Effector CD8-positive, alpha-beta T cell (primary cell): ENCODE results near the gene KCTD15.

ENCODE experiments used
- DNase-seq: peaks from one replicate; lab custom pipeline; 2025; lab: John Stamatoyannopoulos, UW

KCTD15 gene

DNA sequence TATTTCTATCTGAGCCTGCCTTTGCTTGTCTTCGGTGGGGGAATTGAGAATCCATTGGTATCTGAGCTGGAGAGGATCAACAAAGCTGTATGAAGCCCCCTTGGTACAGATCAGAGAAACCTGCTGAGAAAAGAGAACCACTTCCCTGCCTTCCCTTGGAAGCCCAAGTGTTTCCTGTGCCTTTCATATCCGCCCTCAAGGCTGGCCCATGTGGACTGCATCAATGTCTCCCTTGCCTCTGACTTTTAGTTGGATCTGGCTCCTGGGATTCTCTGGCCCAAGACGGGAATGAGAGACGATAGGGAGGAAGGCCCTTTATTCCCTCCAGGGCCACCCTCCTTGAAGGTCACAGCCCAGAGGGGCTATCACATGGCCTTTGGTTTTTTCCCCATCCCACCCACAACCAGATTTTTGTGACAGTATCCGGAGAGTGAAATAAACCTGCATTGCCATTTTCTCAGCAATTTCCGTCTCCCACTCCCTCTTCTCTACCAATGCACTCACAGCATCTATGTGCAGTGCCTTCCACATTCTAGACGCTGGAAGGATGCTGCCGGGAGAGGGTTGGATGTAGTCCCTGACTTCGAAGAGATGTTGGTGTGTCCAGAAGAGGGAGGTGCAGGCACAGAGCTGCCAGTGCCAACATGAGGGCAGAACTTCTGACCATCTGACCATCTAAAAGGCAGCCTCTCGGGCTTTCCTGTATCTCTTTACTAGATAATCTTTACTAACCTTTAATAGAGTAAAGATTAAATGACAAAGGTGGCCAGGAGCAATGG is 63.8 kb downstream of the KCTD15 start:
- DNase-seq, result no peak

DNA sequence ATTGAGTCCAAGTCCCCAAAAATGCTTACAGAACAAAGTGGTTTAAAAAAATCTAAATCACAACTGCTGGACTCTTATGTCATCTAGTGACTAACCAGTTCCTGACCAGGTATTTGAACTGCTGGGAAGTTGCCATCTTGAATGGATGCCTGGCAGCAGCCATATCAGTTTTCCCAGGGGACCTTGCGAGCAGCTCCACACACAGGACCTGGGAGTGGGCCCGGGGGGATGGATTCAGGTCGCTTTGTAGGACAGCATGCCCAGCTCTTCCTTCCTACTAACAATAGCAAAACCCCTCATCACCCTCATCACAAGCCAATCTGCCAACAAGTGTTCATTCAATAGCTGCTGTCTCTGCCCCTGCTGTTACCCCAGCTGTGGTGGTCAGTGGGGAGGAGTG is 65.3 kb downstream of the KCTD15 start:
- DNase-seq, result no peak

- DNase-seq, result no peak
Measured at GRCh38 chr19:33862981-33863380, 66.3 kb downstream of the KCTD15 start.

DNA sequence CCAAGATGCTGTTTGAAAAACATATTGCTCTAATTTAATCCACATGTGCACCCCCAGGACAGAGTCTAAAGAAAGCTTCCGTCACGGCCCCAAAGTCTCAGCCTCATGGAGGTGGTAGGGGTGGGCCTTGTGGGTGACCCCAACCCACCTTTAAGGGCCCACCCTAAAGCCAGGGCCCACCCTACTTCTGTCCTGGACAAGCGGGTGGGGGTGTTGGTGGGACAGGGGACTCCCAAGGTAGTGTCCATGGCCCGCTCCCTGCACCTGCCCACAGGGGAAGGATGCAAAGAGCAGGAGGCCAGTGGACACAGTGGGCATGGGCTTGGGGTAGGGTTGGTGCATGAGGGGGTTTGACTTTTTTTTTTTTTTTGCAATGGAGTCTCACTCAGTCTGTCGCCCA is 66.8 kb downstream of the KCTD15 start:
- no peak for DNase-seq

DNA sequence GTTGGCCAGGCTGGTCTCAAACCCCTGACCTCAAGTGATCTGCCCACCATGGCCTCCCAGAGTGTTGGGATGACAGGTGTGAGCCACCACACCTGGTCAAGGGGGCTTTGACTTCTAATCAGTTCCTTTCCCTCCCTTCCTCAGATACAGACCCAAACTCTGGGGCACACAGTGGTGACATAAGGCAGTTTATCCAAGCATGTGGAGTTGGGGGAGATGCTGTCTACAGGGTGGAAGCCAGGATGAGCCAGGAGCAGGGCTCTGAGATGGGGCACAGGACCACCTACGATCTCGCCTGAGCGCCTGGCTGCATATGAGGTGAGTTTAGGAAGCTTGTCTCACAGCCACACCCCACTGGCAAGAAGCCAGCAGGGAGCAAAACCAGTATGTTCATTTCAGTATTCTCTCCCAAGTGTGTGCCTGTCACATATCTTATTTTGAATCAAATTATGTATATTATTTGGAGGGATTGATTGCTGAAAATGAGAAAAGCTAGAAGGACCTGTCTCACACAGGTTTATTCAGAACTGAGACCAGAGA is 67.7 kb downstream of the KCTD15 start:
- DNase-seq, result no peak

DNA sequence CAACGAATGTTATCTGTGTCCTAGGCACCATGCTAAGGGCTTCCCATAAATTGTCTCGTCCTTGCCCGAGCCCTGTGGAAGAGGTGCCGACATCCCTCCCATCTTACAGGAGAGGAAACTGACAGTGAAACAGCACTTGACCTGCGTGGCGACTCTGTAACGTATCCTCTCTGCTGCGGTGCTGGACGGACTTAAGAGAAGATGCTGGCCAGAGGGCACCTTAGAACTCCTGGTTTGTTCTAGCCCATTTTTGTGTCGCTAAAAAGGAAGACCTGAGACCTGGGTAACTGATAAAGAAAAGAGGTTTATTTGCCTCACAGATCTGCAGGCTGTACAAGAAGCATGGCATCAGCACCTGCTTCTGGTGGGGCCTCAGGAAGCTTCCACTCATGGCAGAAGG is 68.6 kb downstream of the KCTD15 start:
- DNase-seq, result no peak
